Measurements from ENCODE around the gene TET2.
"Not testable (repeated sequence)": the region's sequence is repeated elsewhere in the genome, so short reads cannot be mapped to it uniquely, and the experiment has no call there.

TET2 gene

DNA sequence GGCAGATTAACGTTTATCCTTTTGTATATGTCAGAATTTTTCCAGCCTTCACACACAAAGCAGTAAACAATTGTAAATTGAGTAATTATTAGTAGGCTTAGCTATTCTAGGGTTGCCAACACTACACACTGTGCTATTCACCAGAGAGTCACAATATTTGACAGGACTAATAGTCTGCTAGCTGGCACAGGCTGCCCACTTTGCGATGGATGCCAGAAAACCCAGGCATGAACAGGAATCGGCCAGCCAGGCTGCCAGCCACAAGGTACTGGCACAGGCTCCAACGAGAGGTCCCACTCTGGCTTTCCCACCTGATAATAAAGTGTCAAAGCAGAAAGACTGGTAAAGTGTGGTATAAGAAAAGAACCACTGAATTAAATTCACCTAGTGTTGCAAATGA, 94.8 kb downstream of the TET2 start:
- DNase-seq: no peak

DNA sequence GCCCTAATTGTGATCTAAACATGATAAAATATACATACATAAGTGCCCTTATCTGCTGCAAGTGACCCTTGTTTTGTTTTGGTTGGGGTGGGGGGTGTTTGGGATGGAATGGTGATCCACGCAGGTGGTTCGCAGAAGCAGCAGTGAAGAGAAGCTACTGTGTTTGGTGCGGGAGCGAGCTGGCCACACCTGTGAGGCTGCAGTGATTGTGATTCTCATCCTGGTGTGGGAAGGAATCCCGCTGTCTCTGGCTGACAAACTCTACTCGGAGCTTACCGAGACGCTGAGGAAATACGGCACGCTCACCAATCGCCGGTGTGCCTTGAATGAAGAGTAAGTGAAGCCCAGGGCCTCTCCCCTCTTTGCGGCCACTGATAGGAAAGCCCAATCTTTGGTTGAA, 96.8 kb downstream of the TET2 start:
- DNase-seq: no peak

GRCh38 chr4:105246712-105247111, 100.0 kb downstream of the TET2 start:
- no peak for DNase-seq

DNA sequence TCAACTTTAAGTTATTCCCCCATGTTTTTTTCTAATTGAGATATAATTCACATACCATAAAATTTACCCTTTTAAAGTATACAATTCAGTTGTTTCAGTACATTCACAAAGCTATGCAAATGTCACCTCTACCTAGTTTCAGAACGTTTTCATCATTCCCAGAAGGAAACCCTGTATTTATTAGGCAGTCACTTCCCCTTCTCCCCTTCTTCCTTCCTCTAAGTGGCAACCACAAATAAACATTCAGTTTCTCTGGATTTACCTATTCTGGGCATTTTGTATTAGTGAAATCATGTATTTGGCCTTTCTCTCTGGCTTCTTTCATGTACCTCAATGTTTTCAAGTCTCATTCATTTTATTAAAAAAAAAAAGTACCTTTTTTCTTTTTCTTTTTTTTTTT, 101.9 kb downstream of the TET2 start:
- DNase-seq: no peak

DNA sequence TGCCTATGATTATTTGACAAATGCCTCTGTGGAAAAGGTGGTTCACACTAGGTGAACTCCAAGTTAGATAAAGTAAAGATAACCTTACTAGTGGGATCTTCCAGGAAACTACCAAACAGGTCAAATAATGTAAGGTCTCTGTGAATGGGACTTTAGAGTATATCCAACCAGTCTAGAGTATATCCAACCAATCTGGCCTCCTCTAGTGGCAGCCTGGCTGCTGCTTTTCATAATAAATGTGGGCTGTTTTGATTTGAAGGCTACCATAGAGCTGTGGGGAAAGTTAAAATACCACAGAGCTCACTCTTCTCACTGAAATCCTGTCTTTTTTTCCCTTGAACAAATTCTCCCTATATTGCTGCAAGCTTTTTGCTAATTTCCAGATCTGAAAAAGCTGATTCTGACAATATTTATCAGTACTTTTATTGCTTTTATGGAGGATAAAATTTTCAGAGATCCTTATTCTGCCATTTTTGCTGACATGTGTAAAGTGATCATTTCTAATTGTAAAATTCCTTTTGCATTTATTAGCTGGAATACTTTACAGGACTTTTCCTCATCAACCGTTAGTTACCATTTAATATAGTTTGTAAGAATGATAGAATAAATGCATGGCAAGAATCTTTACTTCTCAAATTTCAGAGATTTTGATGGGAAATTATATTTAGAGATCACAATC, 111.3 kb downstream of the TET2 start:
- no peak for DNase-seq

DNA sequence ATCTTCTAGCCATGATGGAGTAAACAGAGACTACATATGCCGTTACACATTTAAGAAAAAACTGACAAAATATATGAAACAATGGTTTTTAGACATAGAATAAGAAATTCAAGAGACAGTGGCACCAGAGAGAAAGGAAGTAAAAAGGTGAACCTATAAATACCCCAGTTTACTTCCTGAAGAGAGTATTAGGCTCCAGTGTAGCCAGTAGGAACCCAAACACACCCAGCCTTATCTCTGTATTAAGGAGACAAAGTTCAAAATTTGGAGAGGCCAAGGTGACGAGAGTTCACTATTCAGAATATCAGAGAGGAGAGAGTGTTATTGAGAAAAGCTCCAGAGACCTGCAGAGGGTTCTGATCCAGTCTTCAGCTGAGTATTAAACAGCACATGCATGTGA, 119.0 kb downstream of the TET2 start:
- DNase-seq: no peak

GRCh38 chr4:105267280-105267679, 120.6 kb downstream of the TET2 start:
- no peak for DNase-seq

DNA sequence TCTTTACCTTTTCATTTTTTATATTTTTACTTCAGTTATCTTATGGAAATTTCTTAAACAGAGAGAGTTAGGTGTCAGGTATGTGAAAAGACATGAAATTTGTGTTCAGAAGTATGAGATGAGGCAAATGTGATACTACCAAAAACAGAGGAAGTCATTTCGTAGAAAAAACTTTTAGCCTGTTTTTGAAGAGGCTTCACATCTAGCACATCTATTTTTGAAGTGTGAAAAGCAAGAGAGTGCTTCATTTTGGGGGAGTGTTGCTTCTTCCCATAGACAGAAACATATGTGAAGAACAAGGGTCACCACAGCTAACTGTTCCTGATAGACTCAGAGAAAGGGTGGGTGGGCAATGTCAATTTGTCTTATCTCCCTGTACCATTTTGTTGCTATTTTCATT, 125.3 kb downstream of the TET2 start:
- DNase-seq: no peak

DNA sequence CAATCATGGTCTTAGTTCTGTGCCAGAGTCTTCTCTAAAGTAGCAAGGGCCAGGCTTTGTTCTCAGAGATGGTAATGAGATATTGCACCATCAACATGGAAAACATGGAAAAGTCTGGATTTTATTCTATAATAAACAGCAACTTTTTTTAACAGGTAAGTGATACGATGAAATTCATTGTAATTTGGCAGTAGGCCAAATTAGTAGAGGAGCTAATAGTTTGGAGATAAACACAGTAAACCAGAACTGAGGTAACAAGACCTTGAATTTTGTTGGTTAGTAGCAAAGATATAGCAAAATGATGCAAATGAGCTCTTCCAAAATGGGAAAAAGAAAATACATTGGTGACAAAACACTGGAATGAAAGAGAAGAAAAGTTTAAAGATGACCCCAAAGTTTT, 126.6 kb downstream of the TET2 start:
- DNase-seq: no peak

GRCh38 chr4:105274090-105274489, 127.4 kb downstream of the TET2 start:
- DNase-seq: no peak

DNA sequence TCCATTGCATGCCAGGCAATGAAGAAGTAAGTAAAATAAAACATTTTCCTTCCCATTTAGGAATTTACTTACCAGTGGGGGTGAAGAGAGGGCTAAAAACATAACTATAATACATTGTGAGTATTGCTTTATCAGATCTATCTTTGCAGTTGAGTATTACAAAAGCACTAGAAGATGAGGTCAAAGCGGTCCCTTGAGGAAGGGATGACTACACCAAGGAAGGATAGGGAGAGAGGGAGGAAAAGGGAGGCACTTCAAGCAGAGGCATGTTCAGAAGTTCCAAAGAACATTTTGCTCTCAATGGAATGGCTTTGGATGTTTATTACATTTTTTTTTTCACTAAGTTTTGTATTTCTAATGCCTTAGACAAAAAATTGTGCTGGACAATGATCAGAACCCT, 127.8 kb downstream of the TET2 start:
- DNase-seq: no peak

DNA sequence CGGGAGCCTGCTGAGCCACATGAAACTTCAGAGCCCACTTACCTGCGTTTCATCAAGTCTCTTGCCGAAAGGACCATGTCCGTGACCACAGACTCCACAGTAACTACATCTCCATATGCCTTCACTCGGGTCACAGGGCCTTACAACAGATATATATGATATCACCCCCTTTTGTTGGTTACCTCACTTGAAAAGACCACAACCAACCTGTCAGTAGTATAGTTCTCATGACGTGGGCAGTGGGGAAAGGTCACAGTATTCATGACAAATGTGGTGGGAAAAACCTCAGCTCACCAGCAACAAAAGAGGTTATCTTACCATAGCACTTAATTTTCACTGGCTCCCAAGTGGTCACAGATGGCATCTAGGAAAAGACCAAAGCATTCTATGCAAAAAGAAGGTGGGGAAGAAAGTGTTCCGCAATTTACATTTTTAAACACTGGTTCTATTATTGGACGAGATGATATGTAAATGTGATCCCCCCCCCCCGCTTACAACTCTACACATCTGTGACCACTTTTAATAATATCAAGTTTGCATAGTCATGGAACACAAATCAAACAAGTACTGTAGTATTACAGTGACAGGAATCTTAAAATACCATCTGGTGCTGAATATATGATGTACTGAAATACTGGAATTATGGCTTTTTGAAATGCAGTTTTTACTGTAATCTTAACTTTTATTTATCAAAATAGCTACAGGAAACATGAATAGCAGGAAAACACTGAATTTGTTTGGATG, 129.9 kb downstream of the TET2 start:
- no peak for DNase-seq

- DNase-seq: no peak
Measured at GRCh38 chr4:105277702-105278101, 131.0 kb downstream of the TET2 start.

- no peak for DNase-seq
Measured at GRCh38 chr4:105279314-105279713, 132.6 kb downstream of the TET2 start.

GRCh38 chr4:105280338-105281123, 133.9 kb downstream of the TET2 start:
- DNase-seq: no peak

- DNase-seq: no peak
Measured at GRCh38 chr4:105281124-105281415, 134.4 kb downstream of the TET2 start.

DNA sequence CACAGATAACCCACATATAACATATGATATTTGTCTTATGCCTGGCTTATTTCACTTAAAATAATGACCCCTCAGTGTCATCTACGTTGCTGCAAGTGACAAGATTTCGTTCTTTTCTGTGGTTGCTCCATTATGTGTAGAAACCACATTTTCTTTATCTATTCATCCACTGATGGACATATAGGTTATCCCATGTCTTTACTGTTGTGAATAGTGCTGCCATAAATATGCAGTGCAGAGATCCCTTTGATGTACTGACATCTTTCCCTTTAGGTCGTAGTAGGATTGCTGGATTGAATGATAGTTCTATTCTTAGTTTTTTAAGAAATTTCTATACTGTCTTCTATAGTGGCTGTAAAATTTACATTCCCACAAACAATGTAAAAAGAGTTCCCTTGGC, 135.8 kb downstream of the TET2 start:
- no peak for DNase-seq

DNA sequence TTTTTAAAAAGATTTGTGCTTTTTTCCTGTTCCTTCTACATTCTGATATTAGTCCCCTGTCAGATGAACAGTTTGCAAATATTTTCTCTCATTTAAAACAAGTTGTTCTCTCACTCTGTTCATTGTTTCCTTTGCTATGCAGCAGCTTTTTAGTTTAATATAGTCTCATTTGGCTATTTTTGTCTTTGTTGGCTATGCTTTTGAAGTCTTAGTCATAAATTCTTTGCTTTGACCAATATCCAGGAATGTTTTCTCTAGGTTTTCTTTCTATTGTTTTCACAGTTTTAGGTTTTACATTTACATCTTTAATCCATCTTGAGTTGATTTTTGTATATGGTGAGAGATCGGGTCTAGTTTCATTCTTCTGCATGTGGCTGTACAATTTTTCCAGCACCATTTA, 136.8 kb downstream of the TET2 start:
- DNase-seq: no peak

GRCh38 chr4:105288121-105288520, 141.4 kb downstream of the TET2 start:
- DNase-seq: no peak

DNA sequence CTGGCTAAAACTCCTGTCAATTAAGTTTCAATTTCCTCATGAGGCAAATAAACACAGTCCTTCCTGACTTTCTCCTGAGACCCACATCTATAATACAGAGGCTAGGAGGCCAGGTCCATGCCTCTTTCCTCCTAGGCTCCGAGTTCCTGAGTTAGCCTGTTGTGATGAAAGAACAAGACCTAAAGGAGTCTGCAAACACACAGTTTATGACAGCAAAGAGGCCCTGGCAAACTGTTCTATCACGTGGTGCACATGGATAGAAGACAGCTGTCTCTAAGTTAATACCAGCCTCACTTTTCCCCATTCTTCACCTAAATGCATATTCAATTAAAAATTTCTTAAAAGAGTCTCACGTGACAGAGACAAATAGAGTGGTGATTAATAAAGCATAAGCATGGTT, 145.2 kb downstream of the TET2 start:
- DNase-seq: no peak

- no peak for DNase-seq
Measured at GRCh38 chr4:105293360-105293759, 146.7 kb downstream of the TET2 start.

DNA sequence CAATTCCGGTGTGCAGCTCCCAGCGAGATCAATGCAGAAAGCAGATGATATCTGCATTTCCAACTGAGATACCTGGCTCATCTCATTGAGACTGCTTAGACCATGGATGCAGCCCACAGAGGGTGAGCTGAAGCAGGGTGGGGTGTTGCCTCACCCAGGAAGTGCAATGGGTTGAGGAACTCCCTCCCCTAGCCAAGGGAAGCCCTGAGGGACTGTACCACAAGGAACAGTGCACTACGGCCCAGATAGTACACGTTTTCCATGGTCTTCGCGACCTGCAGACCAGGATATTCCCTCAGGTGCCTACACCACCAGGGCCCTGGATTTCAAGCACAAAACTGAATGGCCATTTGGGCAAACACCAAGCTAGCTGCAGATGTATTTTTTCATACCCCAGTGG, 150.0 kb downstream of the TET2 start:
- no peak for DNase-seq

- not testable (repeated sequence) for DNase-seq
Measured at GRCh38 chr4:105299027-105299426, 152.4 kb downstream of the TET2 start.

DNA sequence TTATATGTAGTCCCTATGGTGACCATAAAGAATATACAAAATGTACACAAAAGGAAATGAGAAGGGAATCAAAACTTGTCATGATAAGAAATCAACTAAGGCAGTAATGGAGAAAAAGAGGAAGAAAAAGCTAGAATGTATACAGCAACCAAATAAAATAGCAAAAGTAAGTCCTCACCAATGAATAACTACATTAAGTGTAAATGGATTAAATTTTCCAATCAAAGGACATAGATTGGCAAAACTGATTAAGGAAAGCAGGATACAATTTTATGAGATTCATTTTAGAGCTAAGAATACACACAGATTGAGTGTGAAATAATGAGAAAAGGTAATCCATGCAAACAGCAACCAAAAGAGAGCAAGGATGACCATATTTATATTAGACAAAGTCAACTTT, 157.4 kb downstream of the TET2 start:
- DNase-seq: no peak

Data from stimulated activated CD4-positive, alpha-beta T cell treated with anti-CD3 and anti-CD28 coated beads, Interleukin-12 subunit alpha, Interleukin-12 subunit beta, amount 100 ng/mL, for 4 hours (primary cell).